GM19372 (cell line): ENCODE measurements around the gene DCST2.

ENCODE experiments used
- ATAC-seq: cut with Tn5 transposase; IDR thresholded peaks from one replicate; pipeline ENCODE4 v1.9.1; 2021; ENCODE audit warnings: mild to moderate bottlenecking, low read depth, moderate library complexity; ENCODE audit not compliant: unreplicated experiment

The DCST2 gene

DNA sequence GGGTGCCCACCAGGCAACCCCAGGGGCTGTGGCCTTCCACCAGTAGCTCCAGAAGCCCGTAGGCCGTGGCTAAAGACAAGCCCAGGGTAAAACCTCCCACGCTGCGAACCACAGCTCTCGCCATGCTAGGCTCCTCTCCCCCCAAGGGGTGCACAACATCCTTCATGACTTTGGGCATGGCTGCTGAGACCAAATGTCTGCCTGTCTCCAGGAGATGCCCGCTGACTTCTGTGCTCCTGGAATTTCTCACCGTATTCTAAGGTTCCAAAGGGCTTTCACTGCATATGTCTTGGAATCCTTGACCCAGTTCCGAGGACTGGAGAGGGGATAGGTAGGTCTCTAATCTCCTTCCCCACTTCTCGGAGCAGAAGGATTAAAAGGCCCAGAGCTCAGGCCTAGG, at the start of gene DCST2, which contains the start of gene DCST1:
Gene DCST2 (minus strand): TSS at position 258 of the 400 bp plus-strand sequence. CDS start 80 bp downstream, at position 178.
Gene DCST1 (plus strand): TSS at position 301 of the 400 bp plus-strand sequence. CDS start 213 bp downstream, outside the sequence.
- no peak for ATAC-seq

DNA sequence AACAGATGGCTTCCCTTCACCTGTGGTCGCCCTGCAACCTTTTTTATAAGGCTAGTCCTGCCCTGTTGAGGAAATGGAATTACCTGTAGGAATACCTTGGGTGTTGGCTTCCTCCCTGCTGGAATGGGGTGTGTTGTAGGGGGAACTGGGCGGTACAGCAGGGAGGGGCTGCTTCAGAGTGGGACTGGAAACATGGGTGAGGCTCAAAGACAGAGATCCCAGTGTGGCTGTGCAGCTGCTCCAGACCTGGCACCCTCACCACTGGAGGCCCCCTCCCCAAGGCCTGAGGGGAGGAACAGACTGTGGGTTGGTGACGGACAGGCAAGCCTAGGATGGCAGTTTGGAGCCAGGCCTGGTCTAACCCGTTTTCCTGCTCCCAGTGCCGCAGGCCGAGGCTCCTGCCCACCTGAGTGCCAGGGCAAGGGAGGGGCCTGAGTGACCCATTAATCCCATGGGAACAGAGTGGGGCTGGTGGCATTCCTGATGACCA, 49.5 kb upstream of the DCST2 start:
- ATAC-seq: no peak

DNA sequence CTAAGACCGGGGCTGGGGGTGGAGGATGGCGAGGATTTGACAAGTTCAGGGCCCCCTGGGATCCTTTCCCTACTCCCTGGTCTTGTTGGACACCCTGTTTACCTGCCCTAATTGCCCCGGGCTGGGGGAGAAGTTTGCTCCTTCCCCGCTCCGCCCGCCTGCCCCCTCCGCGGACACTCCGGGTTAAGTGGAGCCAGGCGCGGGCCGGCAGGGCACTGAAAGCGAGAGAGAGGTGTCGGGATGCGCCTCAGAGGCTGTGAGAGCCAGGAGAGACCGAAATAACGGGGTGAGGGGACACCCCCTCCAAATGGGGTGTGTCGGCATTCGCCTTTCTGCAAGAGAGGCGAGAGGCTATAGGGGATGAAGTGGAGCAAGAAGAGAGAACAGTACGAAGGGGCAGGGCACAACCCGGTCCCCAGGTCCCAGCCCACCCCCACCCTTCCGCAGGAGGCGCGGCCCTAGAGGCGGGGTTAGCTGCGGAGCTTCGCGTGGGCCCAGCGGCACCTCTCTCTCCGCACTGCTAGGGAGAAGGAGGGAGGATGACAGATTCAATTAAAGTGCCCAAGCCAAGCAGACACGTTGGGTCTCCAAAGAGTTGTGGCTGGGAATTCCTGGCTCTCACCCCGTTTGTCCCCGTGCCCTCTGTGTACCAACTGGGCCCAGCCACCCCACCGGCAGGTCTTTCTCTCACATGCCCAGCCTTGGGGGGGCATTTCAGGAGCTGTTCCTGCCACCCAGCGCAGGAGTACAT, 48.9 kb upstream of the DCST2 start:
- ATAC-seq: no peak

- ATAC-seq: no peak
Observed at GRCh38 chr1:155081472-155082300, 48.1 kb upstream of the DCST2 start.

DNA sequence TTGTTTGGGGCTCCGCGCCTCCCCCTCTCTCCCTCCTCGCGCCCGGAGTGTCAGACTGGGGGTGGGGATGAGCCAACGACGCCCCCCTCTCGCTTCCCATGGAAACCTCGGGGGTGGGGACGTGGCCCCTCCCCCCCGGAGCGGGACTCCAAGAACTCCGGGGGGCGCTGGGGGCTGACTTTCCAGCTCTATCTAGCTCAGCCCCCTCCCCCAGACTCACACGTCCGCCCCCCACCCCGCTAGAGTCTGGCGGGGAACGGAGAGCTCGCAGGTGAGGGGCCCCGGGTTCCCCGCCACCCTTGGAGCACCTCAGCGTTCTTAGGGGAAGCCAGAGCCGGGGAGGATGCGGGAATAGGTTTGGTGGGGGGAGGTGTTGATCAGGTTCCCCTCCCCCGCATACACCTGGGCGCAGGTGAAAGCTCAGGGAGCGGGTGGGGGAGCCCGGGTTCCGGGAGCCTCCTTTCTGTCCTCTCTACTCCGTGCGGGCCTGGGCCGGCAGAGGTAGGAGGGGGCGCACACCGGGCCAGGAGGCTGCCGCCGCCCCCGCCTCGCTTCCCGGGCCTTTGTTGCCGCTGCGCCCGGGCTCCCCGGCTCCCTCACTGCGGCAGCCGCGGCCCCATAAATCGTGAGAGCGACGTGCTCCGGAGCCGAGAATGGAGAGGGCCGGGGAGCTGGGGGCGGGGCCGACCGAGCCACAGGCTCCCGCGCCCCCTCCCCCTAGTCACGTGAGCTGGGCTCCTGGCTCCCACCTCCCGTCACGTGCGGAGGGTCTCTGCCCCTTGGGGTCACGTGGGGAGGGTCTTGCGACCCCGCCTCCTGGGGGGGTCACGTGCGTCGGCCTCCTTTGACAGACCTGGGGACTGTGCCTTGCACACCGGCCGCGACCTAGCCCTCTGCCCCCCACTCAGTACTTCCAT, 47.0 kb upstream of the DCST2 start:
- ATAC-seq: no peak

DNA sequence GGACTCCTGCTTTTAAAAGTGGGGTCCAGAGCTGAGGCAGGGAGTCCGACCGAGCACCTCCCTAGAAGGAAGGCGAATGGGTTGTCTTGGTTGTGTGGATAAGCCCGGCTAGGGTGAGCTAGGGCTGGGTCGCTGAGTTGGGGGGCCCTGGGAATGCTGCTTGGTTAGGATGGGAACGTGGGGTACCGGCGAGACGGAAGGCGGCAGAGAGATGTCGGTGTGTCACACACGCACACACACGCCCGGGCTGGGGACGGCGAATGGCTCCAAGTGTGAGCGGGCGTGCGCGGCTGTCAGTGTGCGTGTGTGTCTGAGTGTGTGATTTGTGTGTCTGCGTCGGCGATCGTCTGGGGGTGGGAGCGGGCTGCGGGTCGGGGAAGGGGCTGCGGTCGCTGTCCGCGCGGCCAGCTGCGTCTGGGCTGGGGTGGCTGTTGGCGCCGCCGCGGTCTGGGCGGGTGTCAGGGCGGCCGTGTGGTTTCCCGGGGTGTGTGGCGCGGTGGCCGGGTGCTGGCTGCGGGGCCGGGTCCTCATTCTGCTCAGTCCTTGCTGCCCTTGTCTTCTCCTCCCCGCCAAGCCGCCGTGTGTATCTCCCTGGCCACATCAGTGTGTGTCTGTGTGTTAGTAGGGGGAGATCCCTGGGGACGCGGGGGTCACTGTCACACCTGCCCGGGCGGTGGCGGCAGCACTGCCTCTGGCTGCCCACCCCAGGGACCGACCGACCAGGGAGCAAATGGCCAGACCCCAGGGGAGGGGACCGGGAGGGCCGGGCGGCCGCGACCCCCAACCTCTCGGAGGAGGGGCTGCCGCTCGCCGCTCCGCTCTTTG, 46.1 kb upstream of the DCST2 start:
- ATAC-seq: no peak

GRCh38 chr1:155079210-155079486, 45.6 kb upstream of the DCST2 start:
- no peak for ATAC-seq

GRCh38 chr1:155078469-155079209, 45.1 kb upstream of the DCST2 start, which contains the start of gene EFNA3:
Gene EFNA3, plus strand, starts transcription at chr1:155078837. Its CDS starts 105 bp downstream, at chr1:155078942.
- no peak for ATAC-seq

GRCh38 chr1:155077758-155078445, 44.3 kb upstream of the DCST2 start:
- no peak for ATAC-seq

DNA sequence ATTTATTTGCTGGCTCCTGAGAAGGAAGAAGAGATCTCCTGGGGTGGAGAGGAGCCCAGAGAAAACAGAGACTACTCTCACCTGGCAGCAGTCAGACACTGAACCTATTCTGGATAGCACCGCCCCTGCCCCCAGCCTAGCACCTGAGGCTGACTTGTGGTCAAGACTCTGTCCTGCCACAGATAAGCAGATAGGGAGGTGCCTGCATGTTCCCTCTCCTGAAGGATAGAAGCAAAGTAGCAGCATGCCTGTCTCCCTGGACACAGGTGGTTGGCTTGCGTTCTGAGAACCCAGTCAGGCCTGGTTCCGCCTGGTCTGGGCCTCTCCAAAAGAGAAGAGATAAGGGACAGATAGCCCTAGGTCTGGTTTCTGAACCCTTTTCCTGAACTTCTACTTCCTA, 43.8 kb upstream of the DCST2 start:
- no peak for ATAC-seq

- ATAC-seq: no peak
Observed at GRCh38 chr1:155076371-155076770, 42.8 kb upstream of the DCST2 start.

- ATAC-seq: no peak
Observed at GRCh38 chr1:155075535-155075934, 42.0 kb upstream of the DCST2 start.

DNA sequence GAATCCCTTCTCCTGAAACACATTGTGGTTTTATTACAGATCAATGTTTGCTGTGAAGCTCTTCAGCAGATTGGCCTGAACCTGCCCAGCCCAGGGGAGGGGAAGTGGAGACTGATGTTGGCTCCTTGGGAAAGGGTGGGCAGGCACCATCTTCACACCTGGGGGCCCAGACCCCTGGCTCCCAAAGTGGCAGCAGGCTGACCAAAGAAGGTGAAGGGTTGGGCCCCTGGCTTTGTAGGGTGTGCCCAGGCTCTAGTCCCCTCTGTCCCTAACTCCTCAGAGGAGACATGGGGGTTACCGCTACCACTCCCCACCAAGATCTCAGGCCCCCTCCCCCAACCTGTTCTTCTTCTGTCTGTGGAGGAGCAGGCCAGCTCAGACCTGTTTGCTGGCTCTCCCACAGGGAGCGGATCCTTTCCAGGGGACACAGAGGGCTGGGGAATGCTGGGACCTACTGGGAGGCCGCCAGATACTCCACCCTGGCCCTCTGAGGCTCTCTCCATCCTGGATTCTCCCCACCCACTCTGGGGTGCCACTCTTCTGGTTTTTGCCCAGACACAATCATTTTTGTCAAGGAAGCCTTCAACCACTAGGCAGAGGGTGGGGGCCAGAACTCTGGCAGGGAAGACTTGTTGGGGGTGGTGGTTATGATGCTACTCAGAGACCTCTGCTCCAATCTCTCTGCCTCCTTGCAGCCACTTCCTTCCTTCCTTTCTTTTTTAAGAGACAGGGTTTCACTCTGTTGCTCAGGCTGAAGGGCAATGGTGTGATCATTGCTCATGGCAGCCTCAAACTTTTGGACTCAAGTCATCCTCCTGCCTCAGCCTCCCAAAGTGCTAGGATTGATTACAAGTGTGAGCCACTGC, 40.0 kb upstream of the DCST2 start:
- no peak for ATAC-seq

DNA sequence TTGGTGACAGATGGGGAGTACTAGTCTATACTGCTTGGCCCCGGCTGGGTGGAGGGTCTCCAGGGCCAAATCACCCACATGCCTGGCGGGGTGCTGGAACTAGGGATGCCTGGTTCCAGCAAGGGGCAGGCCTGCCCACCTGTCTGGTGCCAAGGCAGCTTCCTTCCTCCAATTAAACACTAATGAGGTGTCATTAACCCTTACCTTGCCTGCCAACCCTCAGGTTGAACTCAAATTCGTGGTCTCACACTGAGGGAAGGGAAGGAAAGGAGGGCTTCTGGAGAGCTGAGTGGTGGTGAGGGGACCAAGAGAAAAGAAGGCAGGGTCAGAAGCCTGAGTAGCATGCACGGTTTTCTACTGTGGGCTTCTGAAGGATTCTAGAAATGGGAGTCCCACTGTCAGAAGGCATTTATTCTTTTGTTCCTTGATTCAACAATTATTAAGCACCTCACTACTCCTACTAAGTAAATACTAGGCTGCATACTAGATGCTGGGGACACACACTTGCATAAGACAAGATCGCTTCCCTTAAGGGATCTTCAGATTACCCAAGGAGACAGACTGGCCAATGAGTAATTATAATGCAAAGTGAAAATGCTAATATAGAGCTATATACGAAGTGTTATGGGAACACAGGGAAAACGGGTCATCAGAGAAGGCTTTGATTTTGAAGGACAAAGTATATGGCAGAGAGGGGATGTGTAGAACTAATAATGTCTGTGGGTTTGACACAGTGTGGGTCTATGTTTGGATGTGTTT, 39.1 kb upstream of the DCST2 start:
- ATAC-seq: no peak

DNA sequence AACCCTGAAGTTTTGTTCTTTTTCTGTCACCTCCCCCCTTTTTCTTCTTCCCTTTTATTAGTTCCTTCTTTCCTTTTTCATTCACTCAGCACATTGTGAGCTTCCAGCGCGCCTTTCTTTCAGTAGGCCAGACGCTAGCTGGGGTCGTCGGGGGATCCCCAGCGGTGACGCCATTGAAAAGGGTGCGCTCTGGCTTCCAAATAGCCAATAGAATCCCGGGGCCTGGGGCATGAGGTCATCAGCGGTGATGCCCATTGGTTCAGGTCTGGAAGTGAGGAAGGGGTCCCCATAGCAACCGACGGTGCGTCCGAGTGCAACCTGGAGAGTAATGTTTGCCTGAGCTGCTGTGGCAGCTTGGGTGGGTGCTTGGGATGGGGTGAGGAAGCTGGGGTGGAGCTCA, 38.1 kb upstream of the DCST2 start:
- ATAC-seq: no peak

- ATAC-seq: peak; percentile 68
Observed at GRCh38 chr1:155070721-155071569, 37.4 kb upstream of the DCST2 start.
